BJ (cell line): ENCODE measurements around the gene TRRAP. TPM values are rescaled to one million over a fixed set of nuclear protein-coding genes. Genes with fewer than 3 reads are reported as not detected.

Experiments used
- CTCF ChIA-PET: fragments of 350-600 bp; formaldehyde crosslinking; extraction: SDS; loops from one replicate; lab custom pipeline; 2021; ENCODE audit warnings: antibody characterized with exemption, inconsistent platforms; lab: Yijun Ruan, JAX
- POLR2A ChIA-PET: fragments of 300-600 bp; sonication (Branson Sonifier 250); formaldehyde crosslinking; extraction: SDS; loops from one replicate; lab custom pipeline; 2021; ENCODE audit warnings: antibody characterized with exemption; lab: Charles Lee
- DNase-seq: peaks from one replicate; pipeline ENCODE4 v3.0.0-alpha.2; 2011; ENCODE audit warnings: low read depth
- H3K27me3 ChIP-seq: 2 replicates; pipeline ENCODE4 v1.6.0; 2011; ENCODE audit warnings: low read length; ENCODE audit not compliant: control insufficient read depth, insufficient read depth
- H3K36me3 ChIP-seq: 2 replicates; pipeline ENCODE4 v1.5.1; 2011; ENCODE audit warnings: low read length; ENCODE audit not compliant: control insufficient read depth, insufficient read depth
- H3K4me3 ChIP-seq: 2 replicates; pipeline ENCODE4 v1.5.1; 2011; ENCODE audit warnings: low read depth, mild to moderate bottlenecking, control low read depth, low read length
- polyA plus RNA-seq: library from polyadenylated mRNA; depleted of rRNA; stranded (reverse); fragments of >200 nt; gene quantifications from 2 replicates; pipeline ENCODE4 v1.2.3, GENCODE V29; 2011
- TF ChIP-seq, protein P1 (sequence below): IDR thresholded peaks from 2 replicates; pipeline ENCODE4 v1.5.1; 2011; ENCODE audit warnings: low read depth, mild to moderate bottlenecking, control low read depth, inconsistent platforms, low read length, moderate library complexity; ENCODE audit not compliant: insufficient read depth

Gene TRRAP
- polyA plus RNA-seq, 1 experiment, result 17.2 TPM

DNA sequence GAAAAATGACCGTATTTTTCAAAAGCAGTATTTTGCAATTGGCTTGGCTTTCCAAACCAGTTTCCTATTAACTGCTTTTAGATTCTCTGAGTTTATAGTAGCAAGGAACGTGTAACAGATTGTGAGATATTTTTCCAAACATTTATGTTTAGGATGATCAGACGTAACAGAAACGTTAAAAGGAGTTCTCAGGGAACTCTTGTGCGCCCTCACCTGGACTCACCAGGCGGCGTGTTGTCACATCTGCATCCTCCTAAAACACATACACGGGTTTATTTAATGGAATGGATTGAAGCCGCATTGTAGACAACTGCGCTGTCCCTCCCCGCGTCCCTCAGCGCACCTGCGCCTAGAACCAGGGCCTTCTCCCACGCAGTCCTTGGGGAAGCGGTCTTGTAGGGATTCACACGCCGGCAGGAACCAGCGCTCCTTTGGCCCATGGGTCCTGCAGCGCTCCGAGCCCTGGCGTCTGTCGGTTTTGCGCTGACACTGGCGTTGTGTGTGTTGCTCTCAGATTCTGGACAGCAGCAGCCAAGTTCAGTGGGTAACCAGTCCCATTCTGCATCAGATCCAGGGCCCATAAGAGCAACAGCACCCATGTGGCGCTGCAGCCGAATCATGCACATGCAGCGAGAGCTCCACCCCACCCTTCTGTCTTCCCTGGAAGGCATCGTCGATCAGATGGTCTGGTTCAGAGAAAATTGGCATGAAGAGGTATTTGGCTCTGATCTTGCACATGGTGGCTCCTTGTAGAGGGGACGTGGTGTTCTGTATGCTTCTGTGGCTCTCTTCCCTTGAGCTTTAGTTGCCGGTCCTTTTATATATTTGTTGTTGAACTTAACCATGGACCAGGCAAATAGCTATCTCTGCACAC, 114.9 kb downstream of the TRRAP start:
- Histone ChIP-seq H3K4me3 (no peak overlapping the region), H3K36me3 (peaks cover 44% of the 10 kb centered on the region), H3K27me3 (no peaks in the 10 kb centered on the region)
- TF ChIP-seq, protein P1, sequence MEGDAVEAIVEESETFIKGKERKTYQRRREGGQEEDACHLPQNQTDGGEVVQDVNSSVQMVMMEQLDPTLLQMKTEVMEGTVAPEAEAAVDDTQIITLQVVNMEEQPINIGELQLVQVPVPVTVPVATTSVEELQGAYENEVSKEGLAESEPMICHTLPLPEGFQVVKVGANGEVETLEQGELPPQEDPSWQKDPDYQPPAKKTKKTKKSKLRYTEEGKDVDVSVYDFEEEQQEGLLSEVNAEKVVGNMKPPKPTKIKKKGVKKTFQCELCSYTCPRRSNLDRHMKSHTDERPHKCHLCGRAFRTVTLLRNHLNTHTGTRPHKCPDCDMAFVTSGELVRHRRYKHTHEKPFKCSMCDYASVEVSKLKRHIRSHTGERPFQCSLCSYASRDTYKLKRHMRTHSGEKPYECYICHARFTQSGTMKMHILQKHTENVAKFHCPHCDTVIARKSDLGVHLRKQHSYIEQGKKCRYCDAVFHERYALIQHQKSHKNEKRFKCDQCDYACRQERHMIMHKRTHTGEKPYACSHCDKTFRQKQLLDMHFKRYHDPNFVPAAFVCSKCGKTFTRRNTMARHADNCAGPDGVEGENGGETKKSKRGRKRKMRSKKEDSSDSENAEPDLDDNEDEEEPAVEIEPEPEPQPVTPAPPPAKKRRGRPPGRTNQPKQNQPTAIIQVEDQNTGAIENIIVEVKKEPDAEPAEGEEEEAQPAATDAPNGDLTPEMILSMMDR, result no peak
- no peak for DNase-seq
- POLR2A ChIA-PET, result no interaction called here
- CTCF ChIA-PET, result interaction anchor here (1.0 to 1.1 kb wide), 2 partner anchors 9 to 25 kb away, joined by 3 to 4 read pairs; no protein-coding TSS in a partner anchor

DNA sequence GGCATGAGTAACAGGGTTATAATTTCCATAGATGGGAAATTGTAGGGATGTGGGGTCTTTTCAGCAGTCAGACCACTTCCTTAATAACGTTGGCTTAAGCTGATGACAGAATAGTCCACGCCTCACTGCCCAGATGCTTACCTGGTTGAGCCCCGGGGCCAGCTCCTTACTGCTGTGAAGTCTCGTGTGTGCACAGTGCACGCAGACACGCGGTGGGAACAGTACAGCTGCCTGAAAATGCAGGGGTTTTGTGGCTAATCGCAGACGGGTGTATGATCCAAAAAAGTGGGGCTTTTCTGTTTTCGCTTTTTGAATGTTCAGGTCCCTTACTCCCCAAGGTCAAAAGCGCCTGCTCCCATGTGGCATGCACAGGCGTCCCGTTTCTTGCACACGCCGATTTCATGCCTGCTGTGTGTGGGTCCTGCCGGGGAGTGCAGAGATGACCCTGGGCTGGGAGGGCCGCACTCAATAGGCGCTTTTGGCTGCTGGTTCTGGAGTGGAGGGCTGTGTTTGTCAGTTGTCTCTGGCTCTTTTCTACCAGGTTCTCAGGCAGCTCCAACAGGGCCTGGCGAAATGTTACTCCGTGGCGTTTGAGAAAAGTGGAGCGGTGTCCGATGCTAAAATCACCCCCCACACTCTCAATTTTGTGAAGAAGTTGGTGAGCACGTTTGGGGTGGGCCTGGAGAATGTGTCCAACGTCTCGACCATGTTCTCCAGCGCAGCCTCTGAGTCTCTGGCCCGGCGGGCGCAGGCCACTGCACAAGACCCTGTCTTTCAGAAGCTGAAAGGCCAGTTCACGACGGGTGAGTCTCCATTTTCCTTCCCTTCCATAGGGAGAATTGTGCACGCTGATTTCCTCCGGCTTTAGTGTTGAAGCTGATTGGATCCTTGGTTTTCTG, 116.0 kb downstream of the TRRAP start:
- no peak for DNase-seq
- ChIA-PET POLR2A (no interaction called here), CTCF (interaction anchor here (1.0 to 1.1 kb wide), 2 partner anchors 10 to 24 kb away, joined by 3 to 4 read pairs; no protein-coding TSS in a partner anchor)
- peaks cover 37% of the 10 kb centered on the region for H3K36me3 ChIP-seq
- no peaks in the 10 kb centered on the region for H3K27me3 ChIP-seq
- TF ChIP-seq, protein P1, result no peak
- H3K4me3 ChIP-seq, result no peak overlapping the region

DNA sequence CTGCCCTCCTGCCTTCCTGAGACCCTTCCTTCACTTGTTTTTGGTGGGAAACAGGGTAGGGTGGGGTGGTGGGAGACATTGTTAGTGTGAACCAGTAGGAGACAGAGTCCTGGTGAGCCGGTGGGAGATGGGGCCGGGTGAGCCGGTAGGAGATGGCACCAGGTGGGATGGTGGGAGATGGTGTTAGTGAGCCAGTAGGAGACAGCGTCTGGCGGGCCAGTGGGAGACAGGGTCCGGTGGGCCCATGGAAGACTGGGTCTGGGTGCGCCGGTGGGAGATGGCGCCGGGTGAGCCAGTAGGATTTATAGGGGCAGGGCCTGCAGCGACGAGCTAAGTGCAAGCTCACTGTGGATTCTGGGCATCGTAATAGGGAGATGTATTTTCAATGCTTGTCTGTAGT, 116.8 kb downstream of the TRRAP start:
- Histone ChIP-seq H3K27me3 (no peaks in the 10 kb centered on the region), H3K36me3 (peaks cover 35% of the 10 kb centered on the region), H3K4me3 (no peak overlapping the region)
- TF ChIP-seq, protein P1, result no peak
- no peak for DNase-seq
- CTCF ChIA-PET, result no interaction called here
- POLR2A ChIA-PET, result no interaction called here

DNA sequence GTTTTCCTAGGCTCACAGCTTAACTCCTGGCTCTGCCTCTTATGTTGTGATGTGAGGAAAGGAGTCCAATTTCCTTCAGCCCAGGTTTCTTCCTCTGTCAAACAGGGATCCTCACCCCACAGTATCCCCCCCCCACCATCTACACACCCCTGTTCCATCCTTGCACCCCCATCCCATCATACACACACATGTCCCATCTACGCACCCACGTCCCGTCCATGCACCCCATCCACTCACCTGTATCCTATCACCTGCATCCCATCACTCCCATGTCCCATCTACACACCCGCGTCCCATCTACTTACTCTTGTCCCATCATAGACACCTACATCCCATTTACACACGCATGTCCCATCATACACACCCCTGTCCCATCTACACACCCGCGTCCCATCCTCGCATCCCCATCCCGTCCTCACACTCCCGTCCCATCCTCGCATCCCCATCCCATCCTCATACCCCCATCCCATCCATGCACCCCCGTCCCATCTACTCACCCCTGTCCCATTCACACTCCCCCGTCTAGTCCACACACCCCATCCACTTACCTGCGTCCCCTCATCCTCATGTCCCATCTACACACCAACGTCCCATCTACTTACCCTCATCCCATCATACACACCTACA, 117.3 kb downstream of the TRRAP start:
- Histone ChIP-seq H3K4me3 (no peak overlapping the region), H3K36me3 (peaks cover 35% of the 10 kb centered on the region), H3K27me3 (no peaks in the 10 kb centered on the region)
- no peak for DNase-seq
- ChIA-PET CTCF (no interaction called here), POLR2A (no interaction called here)
- TF ChIP-seq, protein P1, result no peak
